Erythroblast (primary cell): ENCODE measurements around the gene TNFAIP6.
"Not testable (repeated sequence)": the region's sequence is repeated elsewhere in the genome, so short reads cannot be mapped to it uniquely, and the experiment has no call there.

Experiments
- GATA1 ChIP-seq: IDR thresholded peaks from 2 replicates; pipeline ENCODE4 v1.6.1; 2011; ENCODE audit warnings: low read depth, mild to moderate bottlenecking, control low read depth, low read length, moderate library complexity
- POLR2A ChIP-seq: IDR thresholded peaks from 2 replicates; pipeline ENCODE4 v1.6.1; 2011; ENCODE audit warnings: mild to moderate bottlenecking, low read length

GRCh38 chr2:151421681-151422080 is 64.3 kb downstream of the TNFAIP6 start:
- TF ChIP-seq POLR2A, GATA1: not testable (repeated sequence)
